Measurements from ENCODE around the gene MEPCE. TPM values are rescaled to one million over a fixed set of nuclear protein-coding genes. Genes with fewer than 3 reads are reported as not detected.

The MEPCE gene
- total RNA-seq, 2 donors from 2014 or later: 12.6 to 21.9 TPM

GRCh38 chr7:100411101-100411500 lies 18.5 kb upstream of the MEPCE start:
- no peaks in the 10 kb centered on the region for H3K4me1 ChIP-seq
- no peaks in the 10 kb centered on the region for H3K27me3 ChIP-seq
- no peak for DNase-seq (ENCODE audit: low spot score)
- no peak overlapping the region for H3K27ac ChIP-seq
- no peak for TF ChIP-seq CTCF (IDR thresholded peaks at IDR 0.05)
- H3K36me3 ChIP-seq: no peaks in the 10 kb centered on the region
- H3K9me3 ChIP-seq: no peaks in the 10 kb centered on the region
- H3K4me3 ChIP-seq: no peak overlapping the region

- no peak overlapping the region for H3K27ac ChIP-seq
- H3K9me3 ChIP-seq: no peaks in the 10 kb centered on the region
- TF ChIP-seq CTCF (IDR thresholded peaks at IDR 0.05): no peak
- no peak overlapping the region for H3K4me3 ChIP-seq
- DNase-seq (ENCODE audit: low spot score): no peak
- H3K4me1 ChIP-seq: no peaks in the 10 kb centered on the region
- H3K36me3 ChIP-seq: no peaks in the 10 kb centered on the region
- H3K27me3 ChIP-seq: no peaks in the 10 kb centered on the region
These were observed 16.3 kb upstream of the MEPCE start for GRCh38 chr7:100413346-100413745.

GRCh38 chr7:100413889-100414288 lies 15.7 kb upstream of the MEPCE start:
- no peak for DNase-seq (ENCODE audit: low spot score)
- Histone ChIP-seq H3K27me3 (no peaks in the 10 kb centered on the region), H3K4me3 (no peak overlapping the region), H3K9me3 (no peaks in the 10 kb centered on the region), H3K36me3 (no peaks in the 10 kb centered on the region), H3K27ac (no peak overlapping the region), H3K4me1 (no peaks in the 10 kb centered on the region)
- no peak for TF ChIP-seq CTCF (IDR thresholded peaks at IDR 0.05)

- no peaks in the 10 kb centered on the region for H3K4me1 ChIP-seq
- H3K27ac ChIP-seq: no peak overlapping the region
- TF ChIP-seq CTCF (IDR thresholded peaks at IDR 0.05): no peak
- H3K36me3 ChIP-seq: no peaks in the 10 kb centered on the region
- no peak for DNase-seq (ENCODE audit: low spot score)
- H3K4me3 ChIP-seq: no peak overlapping the region
- no peaks in the 10 kb centered on the region for H3K27me3 ChIP-seq
- H3K9me3 ChIP-seq: no peaks in the 10 kb centered on the region
These were observed 14.2 kb upstream of the MEPCE start for GRCh38 chr7:100415448-100415847.

GRCh38 chr7:100418930-100419659 lies 10.5 kb upstream of the MEPCE start:
- H3K36me3 ChIP-seq: no peaks in the 10 kb centered on the region
- H3K4me1 ChIP-seq: no peaks in the 10 kb centered on the region
- H3K4me3 ChIP-seq: no peak overlapping the region
- H3K9me3 ChIP-seq: no peaks in the 10 kb centered on the region
- no peaks in the 10 kb centered on the region for H3K27me3 ChIP-seq
- no peak overlapping the region for H3K27ac ChIP-seq
- no peak for TF ChIP-seq CTCF (IDR thresholded peaks at IDR 0.05)
- no peak for DNase-seq (ENCODE audit: low spot score)

All from right atrium auricular region (tissue), 2 donors.